AG08396 (cell line): Measurements from ENCODE around the gene ILKAP.
"Not testable (repeated sequence)": the region's sequence is repeated elsewhere in the genome, so short reads cannot be mapped to it uniquely, and the experiment has no call there.

Experiments used
- DNase-seq: peaks from one replicate; pipeline ENCODE4 v3.0.0; 2012; ENCODE audit warnings: low spot score, mixed read lengths

Gene ILKAP

GRCh38 chr2:238187618-238188548, 15.6 kb downstream of the ILKAP start:
- DNase-seq, result no peak

- no peak for DNase-seq
These were observed 19.7 kb downstream of the ILKAP start for GRCh38 chr2:238183821-238184220.

- DNase-seq, result no peak
These were observed 21.1 kb downstream of the ILKAP start for GRCh38 chr2:238182362-238182761.

- no peak for DNase-seq
These were observed 22.9 kb downstream of the ILKAP start for GRCh38 chr2:238180554-238180953.

GRCh38 chr2:238176613-238177012, 26.9 kb downstream of the ILKAP start:
- peak; percentile 28 for DNase-seq

- DNase-seq, result no peak
These were observed 28.8 kb downstream of the ILKAP start for GRCh38 chr2:238174701-238175100.

GRCh38 chr2:238174291-238174690, 29.2 kb downstream of the ILKAP start:
- DNase-seq, result no peak

- DNase-seq, result peak; percentile 12
These were observed 29.8 kb downstream of the ILKAP start for GRCh38 chr2:238173692-238174091.

- no peak for DNase-seq
These were observed 31.1 kb downstream of the ILKAP start for GRCh38 chr2:238172439-238172838.

GRCh38 chr2:238171575-238172187, 31.8 kb downstream of the ILKAP start:
- no peak for DNase-seq

GRCh38 chr2:238171072-238171431, 32.4 kb downstream of the ILKAP start:
- DNase-seq, result not testable (repeated sequence)

GRCh38 chr2:238170386-238171071, 33.0 kb downstream of the ILKAP start:
- peak; percentile 7 for DNase-seq

- DNase-seq, result peak; percentile 91
These were observed 33.7 kb downstream of the ILKAP start for GRCh38 chr2:238169708-238170251.

GRCh38 chr2:238169048-238169707, 34.3 kb downstream of the ILKAP start:
- peak; percentile 85 for DNase-seq

GRCh38 chr2:238168196-238169047, 35.1 kb downstream of the ILKAP start:
- no peak for DNase-seq

GRCh38 chr2:238167761-238168160, 35.7 kb downstream of the ILKAP start:
- DNase-seq, result no peak

- no peak for DNase-seq
These were observed 36.2 kb downstream of the ILKAP start for GRCh38 chr2:238167344-238167715.

- DNase-seq, result no peak
These were observed 36.8 kb downstream of the ILKAP start for GRCh38 chr2:238166391-238167343.

- no peak for DNase-seq
These were observed 38.1 kb downstream of the ILKAP start for GRCh38 chr2:238165288-238165921.
